Esophagus squamous epithelium (tissue), 4 donors: ENCODE data around the gene TNIP1.

Experiments
- CTCF ChIP-seq, 6 experiments: fragments of 450-650 bp in 4 of 6; fragments of 200-600 bp in 2 of 6; sonication (generic) in 2 of 6; IDR thresholded peaks; one replicate each; pipeline ENCODE4 v1.5.1; 2016 to 2019; ENCODE audit warnings: antibody characterized with exemption in 6 of 6, mild to moderate bottlenecking in 4 of 6, moderate library complexity in 4 of 6
- POLR2A ChIP-seq, 4 donors: fragments of 450-650 bp; IDR thresholded peaks; one replicate each; pipeline ENCODE4 v1.6.1; 2017; ENCODE audit warnings: antibody characterized with exemption in 4 of 4, mild to moderate bottlenecking in 4 of 4, moderate library complexity in 3 of 4

GRCh38 chr5:150987746-150988145 is 93.1 kb downstream of the TNIP1 start:
- TF ChIP-seq POLR2A (IDR thresholded peaks at IDR 0.05) (no peak), CTCF (IDR thresholded peaks at IDR 0.05) (no peak)
